ENCODE measurements around the gene MRPL48. TPM values are rescaled to one million over a fixed set of nuclear protein-coding genes. Genes with fewer than 3 reads are reported as not detected.

Gene MRPL48
- total and polyA plus RNA-seq, 2 of the 8 experiments (the other 6 are each of a cell fraction or from before 2014, with no cell fraction given) = 34.9 to 59.9 TPM

DNA sequence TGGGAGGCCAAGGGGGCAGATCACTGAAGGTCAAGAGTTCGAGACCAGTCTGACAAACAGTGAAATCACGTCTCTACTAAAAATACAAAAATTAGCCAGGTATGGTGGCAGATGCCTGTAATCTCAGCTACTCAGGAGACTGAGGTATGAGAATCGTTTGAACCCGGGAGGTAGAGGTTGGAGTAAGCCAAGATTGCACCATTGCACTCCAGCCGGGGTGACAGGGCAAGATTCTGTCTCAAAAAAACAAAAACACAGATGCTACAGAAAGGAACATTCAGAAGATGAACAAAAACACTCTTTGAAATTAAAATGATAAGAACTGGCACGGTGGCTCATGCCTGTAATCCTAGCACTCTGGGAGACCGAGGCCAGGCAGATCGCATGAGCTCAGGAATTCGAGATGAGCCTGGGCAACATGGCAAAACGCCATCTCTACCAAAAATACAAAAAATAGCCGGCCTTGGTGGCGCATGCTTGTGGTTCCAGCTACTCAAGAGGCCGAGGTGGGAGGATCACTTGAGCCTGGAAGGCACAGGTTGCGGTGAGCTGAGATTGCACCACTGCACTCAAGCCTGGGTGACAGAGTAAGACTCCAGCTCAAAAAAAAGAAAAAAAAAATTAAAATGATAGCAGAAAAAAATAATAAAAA is 35.3 kb upstream of the MRPL48 start:
- ChIA-PET POLR2A (ENCODE audit: partially characterized antibody) (interaction anchor here (1.1 to 3.0 kb wide), 8 partner anchors 9 to 179 kb away, joined by 3 to 10 read pairs (median 5); partner anchors contain the start of gene RAB6A), CTCF (ENCODE audit: partially characterized antibody) (interaction anchor here (0.7 to 1.8 kb wide), 11 partner anchors 9 to 392 kb away, joined by 3 to 11 read pairs (median 4); partner anchors contain the start of genes MRPL48 and RAB6A)
- Histone ChIP-seq H3K27ac (ENCODE audit: low read depth, low read length) (no peak overlapping the region), H3K56ac (replicated peaks; ENCODE audit: insufficient read length, low read depth, low read length) (no peak overlapping the region), H2BK15ac (ENCODE audit: low read length) (no peak overlapping the region), H3K79me2 (ENCODE audit: control insufficient read depth in 1 of 2, insufficient read depth in 2 of 2, low read length in 2 of 2) (peaks cover 29 to 93% of the 10 kb centered on the region in 2 experiments), H2BK5ac (ENCODE audit: low read depth, low read length) (no peak overlapping the region), H3K4me3 (ENCODE audit: extremely low read depth in 1 of 4, insufficient read depth in 2 of 4, low read depth in 3 of 4, low read length in 4 of 4) (no peak overlapping the region), H4K20me1 (replicated peaks in 1 of 2; ENCODE audit: control insufficient read depth in 1 of 2, insufficient read depth in 2 of 2, low read length in 2 of 2) (peaks cover 5 to 21% of the 10 kb centered on the region in 2 experiments), H4K91ac (replicated peaks; ENCODE audit: insufficient read length, low read length) (no peak overlapping the region), H4K8ac (ENCODE audit: extremely low read depth, insufficient read depth, low read length) (no peak overlapping the region), H3K4ac (replicated peaks; ENCODE audit: insufficient read length, low read depth, low read length) (no peak overlapping the region), H2BK120ac (replicated peaks; ENCODE audit: low read depth, low read length) (no peak overlapping the region), H4K5ac (ENCODE audit: insufficient read length, low read depth, low read length) (no peak overlapping the region), H2BK12ac (ENCODE audit: low read depth, low read length) (no peak overlapping the region), H3K23me2 (ENCODE audit: low read depth, low read length) (no peaks in the 10 kb centered on the region), H3K9me3 (ENCODE audit: insufficient read depth in 2 of 2, low read depth in 1 of 2, low read length in 1 of 2) (no peaks in the 10 kb centered on the region), H3K18ac (ENCODE audit: extremely low read depth, low read length) (no peak overlapping the region), H3K79me1 (ENCODE audit: low read depth, low read length) (peaks cover 34% of the 10 kb centered on the region), H3K27me3 (replicated peaks in 1 of 4; ENCODE audit: control insufficient read depth in 3 of 4, extremely low read depth in 1 of 4, insufficient read depth in 3 of 4, low read length in 3 of 4) (no peaks in the 10 kb centered on the region), H2AFZ (ENCODE audit: low read length) (no peak overlapping the region), H3K14ac (ENCODE audit: insufficient read length) (no peak overlapping the region), H3K9ac (replicated peaks in 1 of 4; ENCODE audit: extremely low read depth in 1 of 4, low read depth in 3 of 4, low read length in 3 of 4) (no peak overlapping the region), H3K36me3 (ENCODE audit: control insufficient read depth in 2 of 4, insufficient read depth in 4 of 4, low read length in 3 of 4) (no peaks in the 10 kb centered on the region), H3K4me1 (replicated peaks in 1 of 4; ENCODE audit: control insufficient read depth in 3 of 4, insufficient read depth in 4 of 4, low read length in 3 of 4) (no peaks in the 10 kb centered on the region; a peak in 1 of 7 replicates), H3K4me2 (ENCODE audit: insufficient read depth in 1 of 2, low read depth in 2 of 2, low read length in 2 of 2) (no peak overlapping the region), H3K23ac (ENCODE audit: insufficient read length) (no peak overlapping the region), H2AK5ac (ENCODE audit: low read depth, low read length) (no peak overlapping the region), H2BK20ac (ENCODE audit: low read length) (no peak overlapping the region)
- FAIRE-seq (no peak), DNase-seq (ENCODE audit: low read depth in 1 of 2, low spot score in 2 of 2) (peak in 1 of 2 experiments; percentile 39)
- no peak for TF ChIP-seq RBBP5 (IDR thresholded peaks at IDR 0.05; ENCODE audit: borderline replicate concordance, low read depth, low read length)
- 93% methylated on average over 14 of the region's 14 CpGs; no CpG with 5 or more reads in 1 of the 2 experiments for WGBS, 2 experiments (ENCODE audit: extremely low coverage in 1 of 2, insufficient coverage in 1 of 2, insufficient read length in 1 of 2, insufficient replicate concordance in 2 of 2, low coverage in 1 of 2, low lambda C conversion rate in 2 of 2, missing lambda C conversion rate in 1 of 2)
